Epidermal melanocyte (primary cell): ENCODE data around the gene ILK.
A peak's percentile ranks its signal among the peaks of the same experiment; 100 is the strongest.

Source experiments
- DNase-seq: peaks from one replicate; pipeline ENCODE4 v3.0.0; 2011; ENCODE audit warnings: low spot score; ENCODE audit not compliant: insufficient read length

ILK gene

DNA sequence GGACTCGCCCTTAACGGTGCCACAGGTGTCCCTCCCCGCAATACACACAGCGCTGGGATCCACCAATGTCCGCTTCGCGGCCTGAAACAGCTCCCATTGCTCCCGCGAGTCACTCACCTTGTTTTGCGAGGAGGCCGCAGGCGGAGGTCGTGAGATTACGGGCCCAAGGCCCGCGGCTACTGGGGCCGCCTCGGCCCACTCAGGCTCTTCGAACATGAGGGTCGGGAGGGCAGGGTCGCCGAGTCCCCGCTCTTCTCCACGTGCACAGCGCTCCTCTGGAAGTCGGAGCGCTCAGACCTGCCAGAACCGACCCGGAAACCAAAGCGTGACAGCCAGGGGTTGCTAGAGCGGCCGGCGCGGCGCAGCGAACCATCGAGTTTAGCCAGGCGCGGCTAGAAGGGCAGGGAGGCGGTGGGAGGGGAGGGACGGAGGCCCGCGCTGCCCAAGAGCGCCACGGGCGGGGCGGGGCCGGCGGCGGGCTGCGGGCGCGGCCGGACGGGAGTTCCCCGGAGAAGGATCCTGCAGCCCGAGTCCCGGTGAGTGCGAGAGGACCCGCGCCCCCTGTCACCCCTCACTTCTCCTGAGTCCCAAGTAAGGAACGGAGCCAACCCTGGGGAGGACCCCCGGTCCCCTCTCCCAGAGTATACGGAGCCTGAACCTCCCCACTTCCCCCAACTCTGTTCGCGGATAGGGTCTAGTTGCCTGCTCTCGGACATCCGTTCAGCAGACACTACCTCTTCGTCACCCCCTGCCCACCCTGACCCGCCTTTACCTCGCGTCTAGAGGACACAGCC is at the start of gene ILK, which contains the start of gene RRP8:
Gene ILK, plus strand, starts transcription at position 488 of the 794 bp plus-strand sequence. CDS start 498 bp downstream, outside the sequence.
Gene RRP8, minus strand, starts transcription at position 330 of the 794 bp plus-strand sequence. Its CDS starts 114 bp downstream, at position 216.
- DNase-seq: peak; percentile 85

GRCh38 chr11:6554828-6555706 is 48.5 kb upstream of the ILK start:
- no peak for DNase-seq

DNA sequence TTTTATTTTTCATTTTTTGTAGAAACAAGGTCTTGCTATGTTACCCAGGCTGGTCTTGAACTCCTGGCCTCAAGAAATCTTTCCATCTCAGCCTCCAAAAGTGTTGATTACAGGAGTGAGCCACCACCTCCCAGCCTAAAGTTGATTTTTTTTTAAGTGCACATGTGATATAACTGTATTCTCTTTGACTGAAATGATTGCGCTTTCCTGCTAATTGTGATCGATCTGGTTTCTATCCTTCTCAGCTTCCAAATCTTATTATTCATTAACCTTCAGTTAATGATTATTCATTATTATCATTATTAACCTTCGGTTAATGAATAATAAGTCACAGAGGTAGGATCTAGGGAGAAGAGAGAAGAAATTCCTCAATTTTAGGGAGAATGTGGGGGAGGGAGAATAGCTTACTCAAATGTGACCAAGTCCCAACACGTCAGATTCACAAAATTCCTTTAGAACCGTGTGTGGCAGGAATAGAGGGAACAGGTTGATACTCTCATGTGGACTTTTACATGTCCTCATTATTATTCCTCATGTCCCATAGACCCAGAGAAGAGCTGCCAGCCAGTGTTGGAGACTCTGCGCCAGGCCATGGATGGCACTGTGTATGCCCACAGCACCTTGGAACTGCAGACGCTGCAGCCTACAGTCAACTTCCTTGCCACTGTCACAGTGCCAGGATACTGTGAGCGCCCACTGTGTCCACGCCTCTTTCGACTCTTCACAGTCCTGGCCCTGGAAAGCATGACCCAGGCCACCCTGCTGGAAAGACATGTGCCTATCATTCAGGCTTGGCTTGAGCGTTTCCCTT is 47.2 kb upstream of the ILK start:
- DNase-seq: no peak

GRCh38 chr11:6557063-6557462 is 46.5 kb upstream of the ILK start:
- no peak for DNase-seq

DNA sequence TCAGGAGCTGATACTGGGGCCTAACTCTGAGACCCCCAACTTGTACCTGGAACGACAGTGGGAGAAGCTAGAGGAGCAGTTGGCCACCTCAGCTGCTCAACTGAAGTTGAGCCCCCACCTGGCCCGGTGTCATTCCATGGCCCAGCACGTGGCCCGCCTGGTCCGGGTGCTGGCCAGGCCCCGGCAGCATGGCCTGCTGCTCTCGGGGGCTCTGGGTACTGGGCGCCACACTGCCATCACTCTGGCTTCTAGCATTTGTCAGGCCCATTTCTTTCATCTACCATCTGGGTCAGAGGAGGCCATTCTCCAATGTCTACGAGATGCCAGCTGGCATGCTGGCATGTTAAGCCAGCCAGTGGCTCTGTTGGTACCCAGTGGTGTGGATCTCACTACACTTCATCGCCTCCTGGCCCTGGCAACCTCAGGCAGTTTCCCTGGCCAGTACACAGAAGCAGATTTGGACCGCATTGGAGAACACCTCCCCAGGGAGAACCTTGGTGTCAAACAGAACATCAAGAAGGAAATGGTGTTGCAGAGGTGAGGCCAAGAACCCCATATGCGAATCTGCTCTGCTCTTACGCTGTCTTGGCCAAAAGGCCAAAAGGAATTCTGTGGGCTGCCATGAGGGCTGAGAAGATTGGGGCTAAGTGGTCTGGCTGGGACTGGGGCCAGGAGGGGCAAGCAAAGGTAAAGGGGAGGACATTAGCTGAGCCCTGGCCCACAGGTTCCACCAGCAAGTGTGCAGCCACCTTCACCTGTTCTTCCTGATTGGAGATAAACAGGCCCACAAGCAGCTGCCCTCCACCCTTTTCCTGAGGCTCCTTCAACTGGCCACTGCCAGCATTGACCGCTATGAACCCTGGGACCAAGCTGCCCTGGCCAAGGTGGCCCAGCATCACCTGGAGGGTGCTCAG is 45.6 kb upstream of the ILK start:
- no peak for DNase-seq

DNA sequence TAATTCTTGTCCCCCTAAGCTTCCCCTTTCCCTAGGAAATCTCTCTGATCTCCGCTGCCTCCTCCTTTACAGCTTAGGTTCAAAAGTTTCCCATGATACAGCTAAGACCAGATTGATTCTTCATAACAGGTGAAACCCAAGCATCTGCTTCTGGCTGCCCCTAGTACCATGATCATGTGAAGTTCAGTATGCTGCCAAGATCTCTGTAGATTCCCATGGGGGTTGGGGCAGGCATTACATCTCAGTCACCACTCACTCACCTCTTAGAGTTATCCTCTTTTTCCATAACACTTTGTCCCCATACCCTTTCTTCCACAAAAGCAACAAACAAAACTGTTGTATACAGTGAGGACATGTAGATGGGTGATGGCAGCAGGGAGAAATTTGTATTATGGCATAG is 44.2 kb upstream of the ILK start:
- no peak for DNase-seq

- DNase-seq: no peak
Measured at GRCh38 chr11:6561288-6561687, 42.3 kb upstream of the ILK start.

- no peak for DNase-seq
Measured at GRCh38 chr11:6563121-6563619, 40.4 kb upstream of the ILK start.

DNA sequence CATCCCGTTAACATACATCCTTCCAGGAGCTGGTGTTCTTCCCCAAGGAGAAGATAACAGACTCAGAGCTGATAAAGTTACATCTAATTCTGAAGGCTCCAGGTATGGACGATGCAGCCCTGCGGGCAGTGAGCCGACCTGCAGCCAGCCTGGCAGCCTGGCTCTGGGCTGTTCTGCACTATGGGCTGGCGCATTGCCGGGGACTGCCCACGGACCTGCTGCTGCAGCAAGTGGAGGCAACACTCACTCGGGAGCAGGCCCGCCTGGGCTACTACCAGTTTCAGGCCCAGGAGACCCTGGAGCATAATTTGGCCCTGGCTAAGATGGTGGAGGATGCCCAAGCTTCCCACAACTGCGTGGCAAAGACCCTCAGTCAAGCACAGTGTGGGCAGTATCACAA is 39.9 kb upstream of the ILK start:
- no peak for DNase-seq

DNA sequence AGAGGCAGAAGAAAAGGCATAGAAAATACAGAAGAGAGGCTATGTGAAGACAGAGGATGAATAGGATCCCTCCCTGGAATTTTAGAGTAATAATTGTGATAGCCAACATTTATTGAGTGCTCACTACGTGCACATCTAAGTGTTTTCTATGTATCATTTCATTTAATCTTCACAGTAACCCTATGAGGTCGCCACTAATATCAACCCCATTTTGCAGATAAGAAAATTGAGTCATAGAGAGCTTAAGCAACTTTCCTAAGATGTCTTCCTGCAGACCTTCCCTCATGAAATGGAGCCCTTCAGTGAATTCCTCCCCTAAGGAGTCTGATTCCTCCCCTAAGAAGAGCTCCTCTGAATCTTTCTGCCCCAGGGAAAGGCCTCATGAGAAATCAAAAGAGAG is 38.2 kb upstream of the ILK start:
- no peak for DNase-seq

DNA sequence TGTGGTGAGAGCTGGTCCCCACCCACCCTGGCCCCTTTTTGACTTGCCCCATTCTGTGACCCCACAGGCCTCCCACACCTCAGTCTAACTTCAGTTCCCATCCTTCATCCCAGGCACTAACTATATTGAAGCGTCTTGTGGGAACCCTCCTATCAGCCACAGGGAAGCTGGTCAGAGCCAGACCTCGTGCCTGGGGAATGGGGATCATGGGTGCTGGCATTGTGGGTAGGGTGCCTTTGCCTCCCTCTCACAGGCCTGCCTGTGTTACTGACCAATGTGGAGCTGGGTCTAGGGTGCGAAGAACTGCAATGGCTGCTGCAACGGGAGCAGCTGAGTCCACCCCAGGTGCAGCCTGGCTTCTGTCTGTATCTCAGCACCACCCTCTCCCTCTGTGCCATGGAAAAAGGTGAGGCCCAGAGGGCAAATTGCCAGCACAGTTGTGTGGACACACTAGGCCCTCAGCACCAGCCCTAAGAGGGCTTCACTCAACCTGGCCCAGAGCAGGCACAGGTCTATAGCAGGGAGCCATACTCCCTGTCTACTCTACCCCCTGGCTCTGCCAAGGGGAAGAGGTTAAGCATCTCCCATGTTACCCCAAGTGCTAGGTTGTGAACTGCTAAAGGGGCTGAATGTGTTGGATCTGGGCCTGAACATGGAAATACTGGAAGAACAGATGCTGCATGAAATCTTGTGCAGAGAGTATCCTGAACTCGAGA is 37.4 kb upstream of the ILK start:
- no peak for DNase-seq

- no peak for DNase-seq
Measured at GRCh38 chr11:6566704-6567370, 36.7 kb upstream of the ILK start.

DNA sequence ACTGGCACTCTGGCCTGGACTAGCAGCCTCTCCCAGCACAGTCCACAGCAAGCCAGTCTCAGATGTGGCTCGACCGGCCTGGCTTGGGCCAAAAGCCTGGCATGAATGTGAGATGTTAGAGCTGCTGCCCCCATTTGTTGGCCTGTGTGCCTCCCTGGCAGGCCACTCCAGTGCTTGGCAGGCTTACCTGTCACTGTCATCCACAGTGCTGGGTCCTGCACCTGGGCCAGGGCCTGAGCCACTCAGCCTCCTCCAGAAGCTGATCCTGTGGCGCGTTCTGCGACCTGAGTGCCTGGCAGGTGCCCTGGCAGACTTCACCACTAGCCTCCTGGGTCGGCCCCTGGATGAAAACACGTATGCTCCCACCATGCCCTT is 36.2 kb upstream of the ILK start:
- DNase-seq: no peak

- DNase-seq: no peak
Measured at GRCh38 chr11:6568191-6568918, 35.2 kb upstream of the ILK start.

DNA sequence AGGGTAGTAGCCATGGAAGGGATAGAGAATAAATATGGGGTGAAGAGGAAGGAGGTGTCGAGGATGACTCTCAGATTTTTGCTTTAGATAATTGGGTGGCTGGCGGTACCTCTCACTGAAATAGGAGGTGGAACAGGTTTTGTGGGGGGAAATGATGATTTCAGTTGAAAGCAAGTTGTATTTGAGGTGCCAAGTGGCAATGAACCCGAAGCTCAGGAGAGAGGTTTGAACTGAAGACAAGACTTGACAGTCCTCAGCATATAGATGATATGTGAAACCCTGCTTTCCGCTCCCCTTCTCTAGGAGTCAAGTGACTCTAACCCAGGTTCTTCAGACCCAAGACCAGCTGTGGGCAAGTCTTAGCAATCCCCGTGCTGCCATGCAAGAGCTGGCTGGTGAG is 33.9 kb upstream of the ILK start:
- DNase-seq: no peak

- DNase-seq: no peak
Measured at GRCh38 chr11:6570691-6571427, 32.7 kb upstream of the ILK start.

DNA sequence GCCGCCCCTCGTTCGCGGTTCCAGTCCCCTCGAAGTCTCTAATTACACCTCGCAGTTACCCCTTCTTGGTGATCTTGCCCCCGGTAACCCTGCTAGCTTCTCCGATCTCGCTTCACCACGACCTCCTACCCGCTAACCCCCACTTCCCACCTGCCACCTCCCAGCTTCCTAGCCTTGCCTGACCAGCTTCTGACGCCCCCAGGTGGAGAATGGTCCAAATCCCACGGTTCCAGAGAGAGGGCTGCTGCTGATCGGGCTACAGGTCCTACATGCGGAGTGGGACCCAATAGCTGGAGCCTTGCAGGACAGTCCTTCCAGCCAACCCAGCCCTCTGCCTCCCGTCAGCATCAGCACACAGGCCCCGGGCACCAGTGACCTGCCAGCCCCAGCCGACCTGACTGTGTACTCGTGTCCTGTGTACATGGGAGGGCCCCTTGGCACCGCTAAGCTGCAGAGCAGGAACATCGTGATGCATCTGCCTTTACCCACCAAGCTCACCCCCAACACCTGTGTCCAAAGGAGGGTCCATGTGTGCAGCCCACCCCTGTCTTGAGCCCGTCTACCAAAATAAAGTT is 32.1 kb upstream of the ILK start:
- DNase-seq: no peak
